NCI-H1105 (cell line): ENCODE results near the gene LGALS16.
"Not testable (repeated sequence)": the region's sequence is repeated elsewhere in the genome, so short reads cannot be mapped to it uniquely, and the experiment has no call there.

Experiments used
- DNase-seq: peaks from one replicate; lab custom pipeline; 2025; lab: John Stamatoyannopoulos, UW

The LGALS16 gene

GRCh38 chr19:39677961-39678889 lies 22.5 kb downstream of the LGALS16 start:
- DNase-seq, result no peak

GRCh38 chr19:39679056-39679790 lies 23.5 kb downstream of the LGALS16 start:
- no peak for DNase-seq

GRCh38 chr19:39679791-39680168 lies 24.1 kb downstream of the LGALS16 start:
- no peak for DNase-seq

- DNase-seq, result no peak
Measured at GRCh38 chr19:39680593-39680992, 24.9 kb downstream of the LGALS16 start.

- no peak for DNase-seq
Measured at GRCh38 chr19:39681416-39681815, 25.7 kb downstream of the LGALS16 start.

- DNase-seq, result no peak
Measured at GRCh38 chr19:39684267-39684666, 28.6 kb downstream of the LGALS16 start.

- no peak for DNase-seq
Measured at GRCh38 chr19:39686739-39687138, 31.0 kb downstream of the LGALS16 start.

- not testable (repeated sequence) for DNase-seq
Measured at GRCh38 chr19:39688637-39689036, 32.9 kb downstream of the LGALS16 start.

GRCh38 chr19:39692166-39692565 lies 36.5 kb downstream of the LGALS16 start:
- DNase-seq, result no peak

- DNase-seq, result no peak
Measured at GRCh38 chr19:39692822-39693221, 37.1 kb downstream of the LGALS16 start.

GRCh38 chr19:39695759-39696158 lies 40.0 kb downstream of the LGALS16 start:
- DNase-seq, result no peak

- DNase-seq, result no peak
Measured at GRCh38 chr19:39696387-39696786, 40.7 kb downstream of the LGALS16 start.

GRCh38 chr19:39698535-39698934 lies 42.8 kb downstream of the LGALS16 start:
- no peak for DNase-seq

GRCh38 chr19:39701291-39701690 lies 45.6 kb downstream of the LGALS16 start:
- no peak for DNase-seq

GRCh38 chr19:39704181-39705044 lies 48.7 kb downstream of the LGALS16 start, which contains the start of gene LGALS14:
Gene LGALS14 (plus strand): TSS chr19:39704481. CDS start chr19:39704529, 48 bp downstream.
- DNase-seq, result peak; percentile 4

- DNase-seq, result no peak
Measured at GRCh38 chr19:39705578-39706188, 50.0 kb downstream of the LGALS16 start.

GRCh38 chr19:39708594-39708993 lies 52.9 kb downstream of the LGALS16 start:
- DNase-seq, result no peak

- no peak for DNase-seq
Measured at GRCh38 chr19:39709026-39709872, 53.5 kb downstream of the LGALS16 start.
